HEK293 (cell line): ENCODE results near the gene CENPA.

Experiments used
- CTCF ChIP-seq: fragments of 450-650 bp; formaldehyde crosslinking; IDR thresholded peaks from 2 replicates; pipeline ENCODE4 v1.5.1; 2016; ENCODE audit warnings: missing biosample characterization, missing genetic modification characterization
- EGR2 ChIP-seq: fragments of 450-650 bp; formaldehyde crosslinking; IDR thresholded peaks from 2 replicates; pipeline ENCODE4 v1.5.1; 2016; ENCODE audit warnings: low read depth, missing biosample characterization, missing genetic modification characterization
- HOXA7 ChIP-seq: sonication (generic); formaldehyde crosslinking; IDR thresholded peaks from 2 replicates; pipeline ENCODE4 v1.8.1; 2022; ENCODE audit warnings: missing genetic modification reagents, borderline replicate concordance
- ZFP37 ChIP-seq: fragments of 450-650 bp; formaldehyde crosslinking; IDR thresholded peaks from 2 replicates; pipeline ENCODE4 v1.5.1; 2016; ENCODE audit warnings: missing biosample characterization, missing genetic modification characterization
- ZNF426 ChIP-seq: fragments of 450-650 bp; formaldehyde crosslinking; IDR thresholded peaks from 2 replicates; pipeline ENCODE4 v1.5.1; 2017; ENCODE audit warnings: missing biosample characterization, missing genetic modification characterization, mild to moderate bottlenecking, inconsistent platforms, moderate library complexity
- ZNF513 ChIP-seq: fragments of 450-650 bp; IDR thresholded peaks from 2 replicates; pipeline ENCODE4 v1.5.1; 2018; ENCODE audit warnings: missing biosample characterization, missing genetic modification characterization
- ZNF658 ChIP-seq: fragments of 450-650 bp; formaldehyde crosslinking; IDR thresholded peaks from 2 replicates; pipeline ENCODE4; 2016; ENCODE audit warnings: missing biosample characterization, missing genetic modification characterization
- ZNF747 ChIP-seq: fragments of 450-650 bp; formaldehyde crosslinking; IDR thresholded peaks from 2 replicates; pipeline ENCODE4 v1.5.1; 2016; ENCODE audit warnings: missing biosample characterization, missing genetic modification characterization
- ZNF837 ChIP-seq: fragments of 450-650 bp; formaldehyde crosslinking; IDR thresholded peaks from 2 replicates; pipeline ENCODE4 v1.5.1; 2016; ENCODE audit warnings: missing biosample characterization, missing genetic modification characterization

GRCh38 chr2:26792720-26793119 is 6.9 kb downstream of the CENPA start:
- TF ChIP-seq CTCF (no peak), ZNF426 (tag by site-specific recombination) (no peak), ZNF513 (no peak), ZNF747 (no peak), ZNF658 (tag by site-specific recombination) (no peak), EGR2 (tag by site-specific recombination) (no peak), ZNF837 (tag by site-specific recombination) (no peak), HOXA7 (no peak), ZFP37 (tag by site-specific recombination) (no peak)
